ENCODE data around the gene SYNJ2.

SYNJ2 gene

GRCh38 chr6:157999168-158000051 is 17.7 kb downstream of the SYNJ2 start:
- no peak for DNase-seq

GRCh38 chr6:158000530-158001307 is 19.1 kb downstream of the SYNJ2 start:
- no peak for DNase-seq

GRCh38 chr6:158002249-158002950 is 20.7 kb downstream of the SYNJ2 start:
- DNase-seq: no peak

GRCh38 chr6:158002951-158003853 is 21.5 kb downstream of the SYNJ2 start:
- DNase-seq: no peak

- DNase-seq: no peak
Observed at GRCh38 chr6:158003910-158004700, 22.4 kb downstream of the SYNJ2 start.

- no peak for DNase-seq
Observed at GRCh38 chr6:158004701-158005095, 23.0 kb downstream of the SYNJ2 start.

GRCh38 chr6:158005626-158006180 is 24.0 kb downstream of the SYNJ2 start:
- no peak for DNase-seq

- DNase-seq: no peak
Observed at GRCh38 chr6:158006331-158006730, 24.7 kb downstream of the SYNJ2 start.

GRCh38 chr6:158006821-158007570 is 25.3 kb downstream of the SYNJ2 start:
- no peak for DNase-seq

- DNase-seq: no peak
Observed at GRCh38 chr6:158008864-158009113, 27.1 kb downstream of the SYNJ2 start.

GRCh38 chr6:158009114-158009891 is 27.6 kb downstream of the SYNJ2 start:
- DNase-seq: no peak

GRCh38 chr6:158009935-158010585 is 28.4 kb downstream of the SYNJ2 start:
- DNase-seq: no peak

- DNase-seq: no peak
Observed at GRCh38 chr6:158010591-158011477, 29.2 kb downstream of the SYNJ2 start.

GRCh38 chr6:158011478-158011920 is 29.8 kb downstream of the SYNJ2 start:
- DNase-seq: no peak

- no peak for DNase-seq
Observed at GRCh38 chr6:158011980-158012566, 30.4 kb downstream of the SYNJ2 start.

- no peak for DNase-seq
Observed at GRCh38 chr6:158013904-158014504, 32.3 kb downstream of the SYNJ2 start.

GRCh38 chr6:158014505-158015187 is 33.0 kb downstream of the SYNJ2 start:
- DNase-seq: no peak
